OCI-M2 (cell line): ENCODE measurements around the gene NEGR1.

Experiments used
- DNase-seq: peaks from one replicate; lab custom pipeline; 2025; ENCODE audit not compliant: unreplicated experiment; lab: John Stamatoyannopoulos, UW

NEGR1 gene

DNA sequence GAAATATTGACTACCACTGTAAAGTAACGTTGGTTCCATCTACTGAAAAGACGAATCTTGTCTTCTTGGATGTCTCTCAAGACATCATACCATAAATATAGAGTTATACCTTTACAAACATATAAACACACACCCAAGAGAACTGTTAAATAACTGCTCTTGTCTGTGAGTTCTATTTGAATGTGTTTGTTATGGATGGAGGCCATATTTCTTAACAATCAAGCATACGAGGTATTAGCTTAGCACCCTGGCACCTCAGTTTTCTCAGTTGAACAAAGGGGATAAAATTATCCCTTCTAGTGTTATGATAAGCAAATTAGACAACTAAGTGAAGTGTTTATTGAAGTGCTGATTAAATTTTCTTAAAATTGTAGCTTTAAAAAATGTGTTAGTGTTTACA lies 864.9 kb downstream of the NEGR1 start:
- DNase-seq = no peak

DNA sequence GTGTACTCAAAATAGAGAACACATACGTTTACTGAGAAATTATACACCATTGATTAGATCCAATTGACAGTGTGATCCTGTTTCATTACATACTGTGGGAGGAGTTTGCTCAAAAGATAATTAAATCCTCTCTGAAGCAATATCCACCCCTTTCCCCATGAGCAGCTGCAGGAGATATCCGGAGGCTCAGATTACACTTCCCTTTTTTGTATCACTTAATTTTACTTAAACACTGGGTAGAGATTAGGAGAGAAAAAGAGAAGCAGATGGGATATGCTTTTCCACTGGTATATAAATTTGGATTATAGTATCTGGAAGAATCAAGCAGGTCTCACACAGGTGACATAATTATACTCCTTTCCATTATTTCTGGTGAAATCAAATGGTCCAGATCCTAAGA lies 868.2 kb downstream of the NEGR1 start:
- peak; percentile 7 for DNase-seq

DNA sequence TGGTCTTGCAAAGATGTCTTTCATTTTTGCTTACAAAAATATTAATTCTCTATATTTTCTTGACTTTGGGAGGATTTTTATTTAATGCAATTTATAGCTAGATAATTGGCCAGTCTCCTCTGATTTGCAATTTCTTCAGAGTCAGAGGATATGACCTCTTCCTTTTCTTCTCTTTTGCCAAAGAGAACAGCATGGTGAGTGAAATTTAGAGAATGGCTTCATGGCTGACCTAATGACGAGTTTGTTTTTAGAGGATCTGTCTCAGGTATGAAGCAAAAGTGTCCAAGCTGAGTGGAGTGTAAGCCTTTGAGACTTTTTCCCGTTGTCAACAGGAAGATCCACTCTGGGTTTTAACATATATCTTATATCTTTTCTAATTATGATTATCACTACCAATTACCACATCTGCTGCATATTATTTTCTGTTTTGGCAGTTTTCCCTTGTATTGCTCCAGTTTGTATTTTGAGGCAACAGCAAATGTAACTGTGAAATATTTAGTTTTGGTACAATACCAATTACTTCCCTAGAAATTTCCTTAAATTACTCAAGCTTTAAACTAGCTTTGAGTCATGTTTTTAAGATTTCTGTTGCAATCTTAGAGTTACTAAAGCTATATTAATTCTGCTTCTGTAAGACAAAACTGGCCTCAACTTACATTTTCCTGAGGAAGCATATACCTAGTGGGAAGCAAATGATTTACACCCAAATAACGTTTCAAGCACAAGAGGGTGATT lies 868.7 kb downstream of the NEGR1 start:
- DNase-seq = no peak

DNA sequence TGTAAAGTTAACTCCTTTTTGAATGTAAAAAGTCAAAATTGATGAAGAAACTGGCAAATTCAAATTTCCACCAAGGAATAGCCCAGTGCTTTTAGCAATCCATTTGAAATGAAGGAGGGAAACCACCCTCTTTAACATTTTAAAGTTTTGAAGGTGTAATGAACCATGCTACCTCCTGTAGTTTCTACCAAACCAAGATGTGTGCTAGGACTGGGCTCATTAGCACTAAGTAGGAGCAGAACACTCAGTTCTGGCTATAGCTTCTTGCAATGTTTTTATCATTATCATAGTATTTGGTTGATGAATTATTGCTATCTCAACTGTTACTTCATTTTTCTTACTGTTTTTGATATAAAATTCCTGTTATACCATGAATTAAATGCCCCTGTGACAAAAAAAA lies 882.3 kb downstream of the NEGR1 start:
- no peak for DNase-seq

DNA sequence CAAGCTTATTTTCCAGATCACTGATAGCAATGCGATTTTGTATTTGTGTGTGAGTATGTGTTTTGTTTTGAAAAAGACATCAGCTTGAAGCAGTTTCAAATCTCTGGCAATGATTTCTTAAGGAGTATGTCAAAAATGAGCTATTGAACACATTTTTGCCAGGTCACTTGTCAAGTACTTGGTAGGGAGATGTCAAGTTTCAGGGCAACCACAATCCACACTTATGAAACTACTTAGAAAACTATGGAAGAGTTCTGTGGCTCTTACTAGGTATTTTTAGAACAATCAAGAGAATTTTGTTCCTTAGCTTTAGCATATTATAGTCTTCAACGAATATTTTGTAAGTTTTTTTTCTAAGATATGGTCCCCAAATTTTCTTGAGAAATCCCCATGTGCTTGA lies 882.7 kb downstream of the NEGR1 start:
- no peak for DNase-seq

DNA sequence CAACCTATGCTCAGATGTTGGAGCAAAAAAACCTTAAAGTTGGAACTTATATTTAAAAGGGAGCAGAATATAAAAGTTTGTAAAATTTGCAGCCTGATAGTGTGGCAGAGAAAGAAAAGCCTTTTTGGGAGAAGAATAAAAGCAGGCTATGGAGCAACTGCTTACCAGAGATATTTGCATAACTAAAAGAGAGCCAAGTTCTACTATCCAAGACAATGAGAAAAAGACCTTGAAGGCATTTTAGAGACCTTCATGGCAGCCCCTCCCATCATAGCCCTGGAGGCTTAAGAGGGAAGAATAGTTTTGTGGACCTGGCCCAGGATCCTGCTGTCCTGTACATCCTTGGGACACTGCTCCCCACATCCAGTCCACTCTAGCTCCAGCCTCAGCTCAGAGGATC lies 889.0 kb downstream of the NEGR1 start:
- no peak for DNase-seq

DNA sequence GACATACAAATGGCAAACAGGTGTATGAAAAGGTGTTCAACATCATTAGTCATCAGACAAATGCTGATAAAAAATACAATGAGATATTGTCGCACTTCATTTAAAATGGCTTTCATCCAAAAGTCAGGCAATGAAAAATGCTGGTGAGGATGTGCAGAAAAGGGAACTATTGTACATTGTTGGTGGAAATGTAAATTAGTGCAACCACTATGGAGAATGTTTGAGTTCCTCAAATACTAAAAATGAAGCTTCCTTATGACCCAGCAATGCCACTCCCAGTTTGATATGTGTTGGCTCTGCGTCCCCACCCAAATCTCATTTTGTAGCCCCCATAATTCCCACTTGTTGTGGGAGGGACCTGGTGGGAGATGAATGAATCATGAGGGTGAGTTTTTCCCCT lies 891.8 kb downstream of the NEGR1 start:
- no peak for DNase-seq

DNA sequence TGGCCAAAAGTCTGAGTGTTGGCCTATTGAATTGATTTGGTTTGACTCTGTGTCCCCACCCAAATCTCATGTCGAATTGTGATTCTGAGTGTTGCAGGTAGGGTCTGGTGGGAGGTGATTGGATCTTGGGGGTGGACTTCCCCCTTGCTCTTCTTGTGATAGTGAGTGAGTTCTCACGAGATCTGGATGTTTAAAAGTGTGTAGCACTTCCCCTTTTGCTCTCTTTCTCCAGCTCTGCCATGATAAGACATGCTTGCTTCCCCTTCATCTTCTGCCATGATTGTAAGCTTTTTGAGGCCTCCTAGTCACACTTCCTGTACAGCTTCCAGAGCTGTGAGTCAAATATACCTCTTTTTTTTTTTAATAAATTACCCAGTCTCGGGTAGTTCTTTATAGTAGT lies 904.5 kb downstream of the NEGR1 start:
- DNase-seq = no peak

DNA sequence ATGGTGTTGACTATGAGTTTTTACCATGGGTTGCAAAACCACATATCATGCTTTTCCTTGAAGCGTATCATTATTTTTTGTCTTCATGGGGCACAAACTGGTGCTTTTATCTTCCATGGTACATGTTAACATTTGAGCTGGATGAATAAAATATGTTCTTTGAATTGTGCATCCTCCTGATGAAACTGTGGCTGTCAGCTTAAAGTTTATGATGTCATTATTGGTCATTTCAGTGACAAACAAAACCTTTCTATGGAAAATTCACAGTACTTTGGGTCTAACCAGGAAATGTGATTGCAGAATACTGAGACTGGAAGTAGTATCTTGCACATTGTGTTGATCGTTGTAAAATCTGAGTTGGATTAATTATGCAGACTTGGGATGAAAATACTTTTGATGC lies 909.8 kb downstream of the NEGR1 start:
- DNase-seq = no peak

DNA sequence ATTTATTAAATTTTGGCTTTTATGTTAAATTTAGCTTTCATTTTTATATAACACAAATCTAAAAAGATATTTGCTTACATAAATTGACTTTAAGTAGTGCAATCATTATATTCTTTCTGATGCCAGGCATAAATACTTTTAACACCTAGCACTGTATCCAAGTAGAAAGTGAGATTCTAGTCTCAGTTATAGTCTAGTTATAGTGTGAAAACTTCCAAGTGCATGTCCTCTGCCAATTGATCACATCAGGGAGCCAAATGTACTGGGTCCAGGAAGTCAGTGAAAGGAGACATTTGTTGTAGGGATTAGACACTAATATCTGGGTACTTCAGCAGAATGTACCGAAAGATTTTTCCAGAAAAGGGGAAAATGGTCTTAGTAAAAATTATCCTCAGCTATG lies 910.8 kb downstream of the NEGR1 start:
- DNase-seq = no peak

DNA sequence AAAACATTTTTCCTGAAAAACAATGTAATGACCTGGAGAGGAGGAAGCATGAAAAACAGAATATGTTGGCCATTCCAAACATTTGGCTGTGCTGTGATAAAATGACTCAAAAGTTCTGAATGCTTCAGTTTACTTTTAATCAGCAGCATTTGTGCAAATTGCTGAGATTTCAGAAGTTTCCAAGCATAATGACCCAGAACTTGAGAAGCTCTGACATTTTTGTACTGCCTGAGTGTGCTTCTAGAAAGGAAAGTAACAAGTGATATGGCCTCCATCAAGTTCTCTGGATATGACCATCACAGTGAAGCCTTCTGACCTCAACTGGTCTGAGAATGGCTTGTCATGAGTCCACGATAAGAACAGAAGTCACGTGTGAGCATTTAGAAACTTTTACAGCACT lies 918.1 kb downstream of the NEGR1 start:
- no peak for DNase-seq

DNA sequence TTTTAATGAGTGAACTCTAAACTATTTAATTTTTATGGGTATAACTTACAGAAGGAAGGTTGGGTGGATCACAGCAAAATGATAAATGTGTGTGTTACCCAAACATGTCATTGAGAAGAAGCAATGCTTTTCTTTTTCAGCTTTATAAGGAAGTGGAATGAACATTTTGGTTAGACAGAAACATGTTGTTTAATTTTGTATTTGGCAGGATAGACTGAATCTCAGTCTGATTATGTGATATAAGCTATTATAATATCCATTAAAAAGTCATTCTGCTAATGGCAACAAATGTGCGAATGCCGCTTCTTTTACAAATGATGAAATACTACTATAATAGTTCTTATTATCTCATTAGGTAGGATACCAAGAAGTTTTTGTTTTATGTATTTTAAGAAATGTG lies 919.6 kb downstream of the NEGR1 start:
- no peak for DNase-seq

DNA sequence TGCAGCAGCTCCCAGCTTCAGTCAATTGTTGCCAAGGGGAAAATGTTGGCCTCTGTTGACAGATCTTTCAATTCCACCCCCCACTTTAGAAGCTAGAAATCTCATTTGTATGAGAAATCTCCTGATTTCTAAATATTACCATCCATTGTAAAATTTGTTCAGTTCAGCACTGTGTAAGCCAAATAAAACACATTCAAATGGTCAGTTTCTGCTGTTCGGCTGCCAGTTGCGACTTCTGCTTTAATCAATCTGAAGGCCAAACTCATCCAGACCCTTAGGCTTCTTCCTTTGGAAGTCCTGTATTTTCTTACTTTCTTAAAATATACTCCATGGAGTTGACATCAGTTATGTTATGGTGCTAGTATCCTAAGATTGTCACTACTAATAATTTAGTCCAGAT lies 920.3 kb downstream of the NEGR1 start:
- no peak for DNase-seq

DNA sequence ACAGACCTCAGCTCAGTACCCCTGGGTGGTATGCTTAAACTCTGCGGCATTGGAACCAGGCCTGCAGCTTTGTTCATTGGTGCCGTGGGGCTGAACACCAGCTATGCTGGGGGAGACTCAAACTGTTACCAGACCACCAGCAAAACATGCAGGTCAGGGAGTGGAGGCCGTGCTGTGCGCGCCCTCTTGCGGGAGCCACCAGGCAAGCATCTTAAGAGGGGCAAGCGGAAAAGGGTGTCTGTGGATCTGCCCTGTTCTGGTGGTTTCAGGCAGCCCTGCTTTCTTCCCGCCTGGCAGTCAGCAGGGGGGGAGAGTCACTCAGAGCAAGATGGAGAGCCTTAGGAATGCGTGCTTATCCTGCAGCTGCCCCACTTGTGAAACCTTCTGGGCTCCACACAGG lies 924.6 kb downstream of the NEGR1 start:
- no peak for DNase-seq

DNA sequence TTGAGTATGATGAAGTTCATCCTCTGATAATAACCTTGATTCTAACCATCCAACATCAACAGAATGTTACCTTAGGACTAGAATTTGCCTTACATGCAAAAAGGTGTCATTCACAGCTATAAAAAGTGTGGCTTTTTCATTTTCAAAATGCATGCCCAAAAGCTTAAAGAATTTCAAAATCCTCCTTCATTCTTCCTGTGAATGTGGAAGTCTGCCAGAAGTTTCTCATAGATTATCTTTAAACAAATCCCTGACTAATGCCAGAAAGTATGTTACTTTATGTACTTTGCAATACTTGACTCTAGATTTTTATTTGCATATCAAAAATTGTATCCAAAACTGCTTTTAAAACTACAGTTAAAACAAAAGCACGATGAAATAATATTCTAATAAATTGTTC lies 930.9 kb downstream of the NEGR1 start:
- no peak for DNase-seq

DNA sequence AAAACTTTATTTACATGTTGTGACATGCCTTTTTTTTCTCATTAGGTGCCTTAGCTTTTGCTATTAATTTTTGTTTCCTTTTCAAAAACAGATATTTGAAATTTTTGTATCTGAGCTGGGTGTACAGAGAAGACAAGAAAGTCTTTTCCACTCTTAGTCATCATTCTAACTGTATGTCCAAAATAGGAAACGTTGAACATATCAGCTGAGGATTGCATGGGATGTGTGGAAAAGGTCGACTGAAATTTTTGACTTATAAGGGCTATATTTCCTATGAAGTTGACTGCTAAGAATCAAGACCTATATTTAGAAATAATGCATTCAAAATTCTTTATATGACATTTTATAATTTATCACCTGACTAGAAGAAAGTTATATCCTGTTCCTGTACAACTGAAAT lies 931.5 kb downstream of the NEGR1 start:
- no peak for DNase-seq

DNA sequence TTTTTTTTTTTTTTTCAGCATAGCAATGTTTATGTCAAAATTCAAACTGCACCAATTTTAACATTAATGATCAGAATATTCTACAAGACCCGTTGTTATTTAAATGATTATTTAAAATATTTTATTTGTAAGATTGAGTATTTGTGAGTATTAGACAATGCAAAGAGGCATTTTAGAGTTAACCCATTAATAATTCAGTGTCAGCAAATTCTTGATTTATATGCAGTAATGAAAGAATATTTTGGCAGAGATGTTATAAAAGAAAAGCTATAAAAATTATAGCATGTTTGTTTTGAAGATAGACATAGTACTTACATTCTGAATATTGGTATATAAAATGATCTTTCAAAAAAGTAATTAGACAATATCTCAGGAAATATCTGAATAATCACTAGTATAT lies 932.0 kb downstream of the NEGR1 start:
- no peak for DNase-seq
